Calu3 (cell line): ENCODE measurements around the gene PI4KA. TPM values are rescaled to one million over a fixed set of nuclear protein-coding genes. Genes with fewer than 3 reads are reported as not detected.

Experiments
- BruUV-seq: library from RNA; stranded (reverse); fragments of 400-500 nt; replicated peaks from 2 replicates; lab custom pipeline; 2021; lab: Mats Ljungman, UMichigan
- CTCF ChIA-PET: fragments of 300-600 bp; sonication (Branson Sonifier 250); formaldehyde crosslinking; loops from one replicate; lab custom pipeline; 2022; ENCODE audit warnings: antibody characterized with exemption; lab: Charles Lee
- DNase-seq: peaks from one replicate; pipeline ENCODE4 v3.0.0; 2022
- H3K27ac Mint-ChIP-seq: one replicate; pipeline ENCODE4 v1.8.0; 2022; ENCODE audit warnings: mixed read lengths; ENCODE audit not compliant: unreplicated experiment
- H3K27me3 Mint-ChIP-seq: one replicate; pipeline ENCODE4 v1.8.0; 2022; ENCODE audit warnings: mixed read lengths; ENCODE audit not compliant: unreplicated experiment
- H3K36me3 Mint-ChIP-seq: one replicate; pipeline ENCODE4 v1.8.0; 2022; ENCODE audit warnings: mild to moderate bottlenecking, moderate library complexity, mixed read lengths; ENCODE audit not compliant: insufficient read depth, unreplicated experiment
- H3K4me1 Mint-ChIP-seq: one replicate; pipeline ENCODE4 v1.8.0; 2022; ENCODE audit warnings: mild to moderate bottlenecking, low read depth, mixed read lengths; ENCODE audit not compliant: unreplicated experiment
- H3K4me3 Mint-ChIP-seq: one replicate; pipeline ENCODE4 v1.8.0; 2022; ENCODE audit warnings: mild to moderate bottlenecking, low read depth, moderate library complexity, mixed read lengths; ENCODE audit not compliant: unreplicated experiment
- H3K9me3 Mint-ChIP-seq: one replicate; pipeline ENCODE4 v1.8.0; 2022; ENCODE audit warnings: low read depth, mixed read lengths; ENCODE audit not compliant: unreplicated experiment
- CTCF ChIP-seq: fragments of 200-600 bp; IDR thresholded peaks from one replicate; pipeline ENCODE4 v1.8.0; 2022; ENCODE audit warnings: antibody characterized with exemption; ENCODE audit not compliant: unreplicated experiment
- intact Hi-C: fragments of 100-400 bp; cut with micrococcal nuclease; formaldehyde crosslinking; loops from one replicate; pipeline ENCODE4 v1.10.0; 2022; ENCODE audit not compliant: unreplicated experiment
- total RNA-seq: library from RNA; stranded (reverse); gene quantifications from 2 replicates; pipeline ENCODE4 v1.2.3, GENCODE V29; 2022

Gene PI4KA
- total RNA-seq, 1 experiment from 2014 or later, result 77.9 TPM

GRCh38 chr22:20873214-20873613, 14.6 kb upstream of the PI4KA start:
- H3K27me3 Mint-ChIP-seq, result no peaks in the 10 kb centered on the region
- no TSS peak for BruUV-seq
- peaks cover 11% of the 10 kb centered on the region for H3K36me3 Mint-ChIP-seq
- intact Hi-C loops, result no loop called here
- H3K4me3 Mint-ChIP-seq, result no peak overlapping the region
- CTCF ChIA-PET, result interaction anchor here (0.6 to 1.6 kb wide), 2 partner anchors 9 to 12 kb away, joined by 3 to 4 read pairs; no protein-coding TSS in a partner anchor
- no peak overlapping the region for H3K27ac Mint-ChIP-seq
- DNase-seq, result no peak
- H3K4me1 Mint-ChIP-seq, result no peaks in the 10 kb centered on the region
- no peak for TF ChIP-seq CTCF
- no peaks in the 10 kb centered on the region for H3K9me3 Mint-ChIP-seq

- Mint-ChIP-seq H3K9me3 (no peaks in the 10 kb centered on the region), H3K4me3 (no peak overlapping the region), H3K4me1 (peaks cover 24% of the 10 kb centered on the region), H3K27me3 (no peaks in the 10 kb centered on the region), H3K36me3 (peaks cover 9% of the 10 kb centered on the region), H3K27ac (no peak overlapping the region)
- CTCF ChIA-PET, result no interaction called here
- BruUV-seq, result no TSS peak
- no peak for TF ChIP-seq CTCF
- no peak for DNase-seq
- intact Hi-C loops, result no loop called here
These were observed 10.6 kb upstream of the PI4KA start for GRCh38 chr22:20869234-20869633.

GRCh38 chr22:20868025-20868962, 9.7 kb upstream of the PI4KA start:
- H3K4me3 Mint-ChIP-seq, result no peak overlapping the region
- H3K4me1 Mint-ChIP-seq, result peaks cover 24% of the 10 kb centered on the region
- DNase-seq, result no peak
- CTCF ChIA-PET, result interaction anchor here (0.6 to 1.3 kb wide), 3 partner anchors 17 to 33 kb away, joined by 3 to 4 read pairs (median 3); no protein-coding TSS in a partner anchor
- H3K27ac Mint-ChIP-seq, result no peak overlapping the region
- H3K9me3 Mint-ChIP-seq, result no peaks in the 10 kb centered on the region
- TF ChIP-seq CTCF, result no peak
- no TSS peak for BruUV-seq
- H3K36me3 Mint-ChIP-seq, result peaks cover 7% of the 10 kb centered on the region
- H3K27me3 Mint-ChIP-seq, result no peaks in the 10 kb centered on the region
- intact Hi-C loops, result no loop called here

- H3K27ac Mint-ChIP-seq, result no peak overlapping the region
- intact Hi-C loops, result no loop called here
- peaks cover 4% of the 10 kb centered on the region for H3K36me3 Mint-ChIP-seq
- H3K4me3 Mint-ChIP-seq, result no peak overlapping the region
- no peaks in the 10 kb centered on the region for H3K27me3 Mint-ChIP-seq
- no peaks in the 10 kb centered on the region for H3K9me3 Mint-ChIP-seq
- no TSS peak for BruUV-seq
- CTCF ChIA-PET, result interaction anchor here (0.6 to 1.3 kb wide), 3 partner anchors 18 to 34 kb away, joined by 3 to 4 read pairs (median 3); no protein-coding TSS in a partner anchor
- DNase-seq, result peak; percentile 10
- peaks cover 27% of the 10 kb centered on the region for H3K4me1 Mint-ChIP-seq
- no peak for TF ChIP-seq CTCF
These were observed 8.8 kb upstream of the PI4KA start for GRCh38 chr22:20867179-20868024.
